H54 (cell line): ENCODE measurements around the gene TMEM272.

ENCODE experiments used
- DNase-seq: peaks from one replicate; pipeline ENCODE4 v3.0.0; 2011; ENCODE audit warnings: low spot score, mixed read lengths; ENCODE audit not compliant: insufficient read length
- FAIRE-seq: peaks from 3 replicates; lab custom pipeline; 2011; peaks lifted over from hg19 to GRCh38; lab: Jason Lieb, UNC
- POLR2A ChIP-seq: IDR thresholded peaks from 2 replicates; pipeline ENCODE4 v1.6.1; 2011; ENCODE audit warnings: low read depth, mild to moderate bottlenecking, low read length

Gene TMEM272

GRCh38 chr13:51814825-51815650 is 29.9 kb downstream of the TMEM272 start:
- FAIRE-seq: no peak

GRCh38 chr13:51814071-51814470 is 30.9 kb downstream of the TMEM272 start:
- TF ChIP-seq POLR2A: no peak
- no peak for DNase-seq
- no peak for FAIRE-seq

More at GRCh38 chr13:51814825-51815650, 29.9 kb downstream of the TMEM272 start:
- peak; percentile 39 for DNase-seq
- TF ChIP-seq POLR2A: no peak

GRCh38 chr13:51811920-51812451 is 33.0 kb downstream of the TMEM272 start:
- no peak for TF ChIP-seq POLR2A
- DNase-seq (no peak), FAIRE-seq (no peak)

GRCh38 chr13:51811046-51811445 is 33.9 kb downstream of the TMEM272 start:
- FAIRE-seq (no peak), DNase-seq (no peak)
- no peak for TF ChIP-seq POLR2A

GRCh38 chr13:51808811-51809210 is 36.2 kb downstream of the TMEM272 start:
- no peak for FAIRE-seq
- no peak for TF ChIP-seq POLR2A
- no peak for DNase-seq

GRCh38 chr13:51807041-51807440 is 37.9 kb downstream of the TMEM272 start:
- no peak for FAIRE-seq

GRCh38 chr13:51806566-51806965 is 38.4 kb downstream of the TMEM272 start:
- DNase-seq (no peak), FAIRE-seq (no peak)
- TF ChIP-seq POLR2A: no peak

More at GRCh38 chr13:51807041-51807440, 37.9 kb downstream of the TMEM272 start:
- TF ChIP-seq POLR2A: no peak
- DNase-seq: no peak

GRCh38 chr13:51805925-51806324 is 39.1 kb downstream of the TMEM272 start:
- DNase-seq (no peak), FAIRE-seq (no peak)
- TF ChIP-seq POLR2A: no peak

GRCh38 chr13:51805313-51805712 is 39.7 kb downstream of the TMEM272 start:
- no peak for TF ChIP-seq POLR2A
- FAIRE-seq (no peak), DNase-seq (no peak)

- TF ChIP-seq POLR2A: no peak
- DNase-seq: no peak
- no peak for FAIRE-seq
Observed at GRCh38 chr13:51804295-51805172, 40.4 kb downstream of the TMEM272 start.

- peak; percentile 81 for TF ChIP-seq POLR2A
- DNase-seq: peak; percentile 61
- no peak for FAIRE-seq
Observed at GRCh38 chr13:51803422-51804294, 41.3 kb downstream of the TMEM272 start, which contains the start of gene DHRS12. DHRS12 (minus strand) TSS chr13:51804163; CDS start chr13:51799659, 4,504 bp downstream.

GRCh38 chr13:51802631-51803418 is 42.2 kb downstream of the TMEM272 start:
- no peak for FAIRE-seq
- DNase-seq: no peak
- no peak for TF ChIP-seq POLR2A
